ENCODE data around the gene KDM4B.

KDM4B gene

GRCh38 chr19:5121266-5122120 lies 152.6 kb downstream of the KDM4B start:
- peak; percentile 77 for DNase-seq (ENCODE audit: low spot score)

GRCh38 chr19:5122121-5122400 lies 153.1 kb downstream of the KDM4B start:
- no peak for DNase-seq (ENCODE audit: low spot score)

GRCh38 chr19:5122671-5123409 lies 153.9 kb downstream of the KDM4B start:
- DNase-seq (ENCODE audit: low spot score) = no peak

DNA sequence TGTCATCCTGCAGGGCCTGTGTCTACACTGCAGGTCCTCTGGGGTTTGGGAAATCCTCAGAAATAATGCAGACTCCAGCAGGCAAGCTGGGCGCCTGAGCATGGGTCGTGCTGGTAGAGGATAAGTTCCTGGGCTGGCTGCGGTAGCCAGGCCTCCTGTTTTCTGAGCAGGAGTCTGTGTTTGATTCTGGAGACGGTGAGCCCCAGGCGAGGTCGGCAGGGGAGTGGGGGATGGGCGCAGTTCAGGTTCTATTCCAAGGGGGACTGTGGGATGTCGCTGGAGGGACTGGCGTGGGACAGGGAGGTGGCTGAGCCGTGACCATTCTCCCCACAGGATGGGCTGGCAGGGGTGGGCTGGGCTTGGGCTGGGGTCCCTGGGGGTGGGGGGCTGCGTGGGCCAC lies 154.7 kb downstream of the KDM4B start:
- DNase-seq (ENCODE audit: low spot score) = no peak

DNA sequence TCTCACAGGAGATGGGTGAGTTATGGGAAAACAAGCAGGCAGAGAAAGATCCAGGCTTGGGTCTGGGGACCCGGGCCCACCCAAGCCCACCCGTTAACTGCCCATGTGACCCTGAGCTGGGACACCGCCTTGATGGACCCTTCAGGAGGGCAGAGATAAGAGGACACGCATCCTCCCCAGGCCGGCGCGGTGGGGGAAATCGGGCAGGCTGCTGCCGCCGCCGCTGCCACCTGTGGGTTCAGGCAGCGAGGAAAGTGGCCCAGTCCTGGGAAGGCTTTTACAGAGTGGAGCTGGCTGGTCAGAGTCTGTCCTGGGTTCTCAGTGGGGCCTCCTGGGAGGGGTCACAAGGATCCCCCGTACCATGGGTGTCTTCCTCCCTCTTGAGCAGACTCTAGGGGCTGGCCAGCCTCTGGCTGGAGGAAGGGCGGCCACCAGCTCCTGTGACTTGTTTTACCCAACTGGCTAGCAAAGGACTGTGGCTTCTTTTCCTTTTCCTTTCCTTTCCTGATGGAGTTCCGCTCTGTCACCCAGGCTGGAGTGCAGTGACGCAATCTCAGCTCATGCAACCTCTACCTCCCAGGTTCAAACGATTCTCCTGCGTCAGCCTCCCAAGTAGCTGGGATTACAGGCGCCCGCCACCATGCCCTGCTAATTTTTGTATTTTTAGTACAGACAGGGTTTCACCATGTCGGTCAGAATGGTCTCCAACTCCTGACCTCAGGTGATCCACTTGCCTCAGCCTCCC lies 155.4 kb downstream of the KDM4B start:
- no peak for DNase-seq (ENCODE audit: low spot score)

- DNase-seq (ENCODE audit: low spot score) = no peak
Measured at GRCh38 chr19:5125376-5125775, 156.5 kb downstream of the KDM4B start.

GRCh38 chr19:5125797-5126497 lies 157.0 kb downstream of the KDM4B start:
- DNase-seq (ENCODE audit: low spot score) = no peak

GRCh38 chr19:5126498-5127223 lies 157.7 kb downstream of the KDM4B start:
- DNase-seq (ENCODE audit: low spot score) = no peak

DNA sequence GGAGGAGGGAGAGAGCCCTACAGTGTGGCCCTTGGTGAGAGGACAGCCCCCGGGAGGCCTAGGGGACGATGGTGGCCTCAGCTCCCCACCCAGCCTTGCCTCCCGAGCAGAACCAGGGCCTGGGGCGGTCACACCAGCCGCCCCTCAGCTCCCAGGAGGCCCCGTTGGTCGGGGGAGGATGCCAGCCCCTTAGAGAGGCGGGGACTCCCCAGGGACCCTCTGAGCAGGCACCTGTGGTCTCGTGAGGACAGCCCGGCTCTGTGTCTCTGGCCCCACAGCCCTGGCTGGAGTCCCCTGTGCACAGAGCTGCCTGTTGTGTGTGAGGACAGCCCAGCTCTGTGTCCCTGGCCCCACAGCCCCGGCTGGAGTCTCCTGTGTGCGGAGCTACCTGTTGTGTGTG lies 158.8 kb downstream of the KDM4B start:
- no peak for DNase-seq (ENCODE audit: low spot score)

DNA sequence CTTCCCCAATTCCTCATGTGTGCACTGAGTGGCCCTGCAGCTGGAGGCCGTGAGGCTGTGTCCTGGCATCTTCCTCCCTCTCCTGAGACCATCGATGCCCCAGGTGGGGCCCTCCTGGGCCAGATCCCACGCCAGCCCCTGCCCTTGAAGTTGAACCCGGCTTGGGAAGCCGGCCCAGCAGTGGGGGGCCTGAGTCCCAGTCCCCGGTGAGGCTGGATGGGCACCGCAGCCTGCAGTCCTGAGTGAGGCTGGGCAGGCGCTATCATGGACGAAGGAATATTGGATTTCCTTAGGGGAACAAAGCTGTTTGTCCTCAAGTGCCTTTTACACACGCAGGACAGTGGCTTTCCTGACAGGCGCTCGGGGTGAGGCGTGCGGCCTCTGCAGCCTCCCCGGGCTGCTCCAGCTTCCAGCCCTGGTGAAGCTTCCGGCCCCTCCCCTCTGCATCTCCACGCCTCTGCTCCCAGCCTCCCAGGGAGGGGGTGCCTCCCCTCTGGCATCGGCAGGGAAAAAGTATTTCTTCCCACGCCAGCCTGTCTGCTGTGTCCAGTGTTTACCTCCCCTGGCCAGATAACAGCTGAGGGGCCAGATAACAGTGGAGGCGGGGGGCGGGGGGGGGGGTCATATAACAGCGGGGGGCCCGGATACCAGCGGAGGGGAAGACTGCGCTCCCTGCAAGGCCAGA lies 159.5 kb downstream of the KDM4B start:
- no peak for DNase-seq (ENCODE audit: low spot score)

DNA sequence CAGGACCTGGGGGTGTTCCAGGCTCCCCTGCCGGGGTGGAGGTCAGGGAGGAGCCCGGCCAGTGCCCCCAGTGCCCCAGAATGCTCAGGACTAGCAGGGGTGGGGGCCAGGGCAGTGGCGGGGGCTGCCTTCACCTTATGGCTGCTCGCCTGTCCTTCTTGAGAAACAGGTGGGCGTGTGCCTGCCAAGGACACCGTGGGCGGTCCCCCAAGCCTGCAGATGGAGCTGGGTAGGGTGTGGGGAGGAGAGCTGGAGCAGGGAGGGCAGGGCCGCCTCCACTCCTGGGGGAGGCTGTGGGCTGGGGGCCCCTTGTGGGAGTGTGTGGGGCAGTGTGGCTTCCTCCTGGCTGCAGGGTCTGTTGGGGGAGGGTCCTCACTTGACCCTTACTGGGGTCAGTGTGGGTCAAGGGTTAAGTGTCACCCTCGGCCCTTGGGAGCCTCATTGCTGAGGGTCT lies 160.1 kb downstream of the KDM4B start:
- peak; percentile 66 for DNase-seq (ENCODE audit: low spot score)

DNA sequence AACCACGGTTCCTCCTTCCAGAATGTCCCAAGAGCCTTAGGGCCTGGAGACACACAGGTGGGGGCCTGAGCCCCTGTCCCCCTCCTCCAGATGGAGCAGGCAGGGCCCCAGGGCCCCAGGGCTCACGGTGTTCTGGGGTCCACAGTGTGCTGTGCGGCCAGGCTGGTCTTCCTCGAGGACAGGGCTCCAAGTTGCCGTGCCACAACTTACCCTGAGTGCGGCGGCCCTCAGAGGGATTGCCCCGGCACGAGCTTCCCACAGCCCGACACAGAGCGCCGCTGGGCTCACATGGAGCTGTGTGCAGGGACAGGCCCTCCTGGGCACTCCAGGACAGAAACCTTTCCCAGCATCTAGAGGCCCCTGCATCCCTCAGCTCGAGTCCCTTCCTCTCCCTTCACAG lies 160.8 kb downstream of the KDM4B start:
- no peak for DNase-seq (ENCODE audit: low spot score)

- no peak for DNase-seq (ENCODE audit: low spot score)
Measured at GRCh38 chr19:5130371-5131030, 161.6 kb downstream of the KDM4B start.

DNA sequence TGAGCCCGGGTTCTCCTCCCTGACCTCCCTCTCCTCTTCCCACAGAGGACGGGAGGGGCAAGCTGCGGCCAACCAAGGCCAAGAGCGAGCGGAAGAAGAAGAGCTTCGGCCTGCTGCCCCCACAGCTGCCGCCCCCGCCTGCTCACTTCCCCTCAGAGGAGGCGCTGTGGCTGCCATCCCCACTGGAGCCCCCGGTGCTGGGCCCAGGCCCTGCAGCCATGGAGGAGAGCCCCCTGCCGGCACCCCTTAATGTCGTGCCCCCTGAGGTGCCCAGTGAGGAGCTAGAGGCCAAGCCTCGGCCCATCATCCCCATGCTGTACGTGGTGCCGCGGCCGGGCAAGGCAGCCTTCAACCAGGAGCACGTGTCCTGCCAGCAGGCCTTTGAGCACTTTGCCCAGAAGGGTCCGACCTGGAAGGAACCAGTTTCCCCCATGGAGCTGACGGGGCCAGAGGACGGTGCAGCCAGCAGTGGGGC lies 162.2 kb downstream of the KDM4B start:
- no peak for DNase-seq (ENCODE audit: low spot score)

DNA sequence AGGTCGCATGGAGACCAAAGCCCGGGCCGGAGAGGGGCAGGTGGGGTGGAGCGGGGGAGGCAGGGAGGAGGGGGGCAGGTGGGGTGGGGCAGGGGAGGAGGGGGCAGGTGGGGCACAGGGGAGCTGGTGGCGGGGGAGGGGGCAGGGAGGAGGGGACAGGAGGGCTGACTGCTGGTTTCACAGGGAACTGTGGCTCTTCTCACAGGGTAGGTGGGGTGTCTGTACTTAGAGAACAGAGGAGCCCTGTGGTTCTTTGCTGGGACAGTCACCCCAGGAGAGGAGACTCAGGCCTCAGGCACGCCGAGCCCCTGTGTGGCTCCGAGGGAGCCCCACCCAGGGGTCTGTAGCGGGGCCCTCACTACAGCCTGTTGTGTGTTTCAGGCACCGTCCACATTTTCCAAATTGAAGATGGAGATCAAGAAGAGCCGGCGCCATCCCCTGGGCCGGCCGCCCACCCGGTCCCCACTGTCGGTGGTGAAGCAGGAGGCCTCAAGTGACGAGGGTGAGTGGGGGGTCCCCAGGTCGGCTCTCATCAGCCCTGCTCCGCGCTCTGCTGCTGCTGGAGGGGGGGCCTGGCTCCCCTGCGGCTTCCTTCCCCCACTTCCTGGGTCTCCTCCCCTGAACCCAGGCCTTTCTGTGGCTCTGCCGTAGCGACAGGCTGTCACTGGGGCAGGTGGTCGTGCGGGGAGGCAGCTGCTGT lies 162.7 kb downstream of the KDM4B start:
- DNase-seq (ENCODE audit: low spot score) = no peak

DNA sequence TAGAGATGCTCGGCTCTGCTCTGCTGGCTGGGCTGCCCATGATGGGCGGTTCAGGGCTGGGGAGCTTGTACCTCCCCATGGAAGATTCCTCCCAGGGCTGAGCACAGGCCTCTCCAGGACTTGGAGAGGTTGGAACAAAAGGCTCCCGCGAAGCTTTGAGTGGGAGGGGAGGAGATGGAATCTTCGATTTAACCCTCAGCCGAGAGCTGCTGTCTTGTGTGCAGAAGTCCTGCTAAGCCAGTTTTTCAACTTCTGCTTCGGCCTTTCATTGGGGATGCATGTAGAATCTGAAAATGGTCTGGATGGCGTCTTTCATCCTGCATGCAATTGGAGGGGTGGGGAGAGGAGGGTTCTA lies 163.3 kb downstream of the KDM4B start:
- no peak for DNase-seq (ENCODE audit: low spot score)

GRCh38 chr19:5132698-5133651 lies 164.1 kb downstream of the KDM4B start:
- no peak for DNase-seq (ENCODE audit: low spot score)

GRCh38 chr19:5133986-5134595 lies 165.2 kb downstream of the KDM4B start:
- DNase-seq (ENCODE audit: low spot score) = no peak

All from cerebellar cortex (tissue), 1 donor.